ENCODE data around the gene CYTH4.
"Not testable (repeated sequence)": the region's sequence is repeated elsewhere in the genome, so short reads cannot be mapped to it uniquely, and the experiment has no call there.

CYTH4 gene

DNA sequence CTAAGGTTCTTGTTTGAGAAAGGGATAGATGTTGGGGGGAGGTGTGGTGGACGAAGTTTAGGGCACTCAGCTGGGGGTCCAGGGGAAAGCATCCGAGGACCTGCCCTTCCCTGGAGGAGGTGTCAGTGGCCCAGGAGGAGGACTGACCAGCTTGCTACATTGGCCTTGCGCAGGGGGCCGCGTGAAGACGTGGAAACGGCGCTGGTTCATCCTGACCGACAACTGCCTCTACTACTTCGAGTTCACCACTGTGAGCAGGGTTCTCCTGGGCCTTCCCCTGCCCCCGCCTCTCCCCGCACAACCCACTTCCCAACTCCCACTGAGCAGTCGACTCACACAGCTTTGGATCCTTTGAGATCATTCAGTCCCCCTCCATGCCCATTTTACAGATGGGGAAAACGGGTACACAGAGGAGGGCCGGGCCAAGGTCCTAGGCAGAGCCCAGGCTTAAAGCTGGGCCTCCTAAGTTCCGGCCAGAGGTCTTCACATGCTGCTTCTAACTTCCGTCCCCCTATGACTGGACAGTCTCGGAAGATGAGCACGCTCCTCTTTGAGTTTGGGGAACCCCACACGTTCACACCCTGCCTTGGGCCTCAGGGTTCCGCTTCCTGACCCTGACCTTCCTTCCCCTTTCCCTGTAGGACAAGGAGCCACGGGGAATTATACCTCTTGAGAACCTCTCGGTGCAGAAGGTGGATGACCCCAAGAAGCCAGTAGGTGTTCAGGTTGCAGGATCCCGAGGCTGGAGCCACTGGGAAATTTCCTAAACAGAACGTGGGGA lies 28.7 kb downstream of the CYTH4 start:
- no peak for DNase-seq (ENCODE audit: low spot score)

DNA sequence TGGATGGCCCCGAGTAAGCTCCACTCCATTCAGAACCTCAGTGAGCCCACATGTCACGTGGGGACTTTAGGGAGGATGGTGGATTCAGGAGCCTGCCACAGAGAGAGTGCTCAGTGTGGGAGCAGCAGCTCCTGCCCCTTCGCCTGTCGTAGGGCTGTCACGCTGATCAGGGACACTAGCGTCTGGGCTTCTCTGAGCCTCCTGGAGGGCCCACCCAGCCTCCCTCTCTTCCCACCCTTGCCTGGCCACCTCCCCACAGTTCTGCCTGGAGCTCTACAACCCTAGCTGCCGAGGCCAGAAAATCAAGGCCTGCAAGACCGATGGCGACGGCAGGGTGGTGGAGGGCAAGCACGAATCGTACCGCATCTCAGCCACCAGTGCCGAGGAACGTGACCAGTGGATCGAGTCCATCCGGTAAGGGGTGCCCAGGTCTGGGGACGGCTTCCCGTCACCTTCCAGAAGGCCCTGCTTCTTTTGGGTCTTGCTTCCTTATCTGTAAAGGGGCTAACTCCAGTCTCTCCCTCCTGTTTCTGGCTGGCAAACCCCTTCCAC lies 29.5 kb downstream of the CYTH4 start:
- no peak for DNase-seq (ENCODE audit: low spot score)

DNA sequence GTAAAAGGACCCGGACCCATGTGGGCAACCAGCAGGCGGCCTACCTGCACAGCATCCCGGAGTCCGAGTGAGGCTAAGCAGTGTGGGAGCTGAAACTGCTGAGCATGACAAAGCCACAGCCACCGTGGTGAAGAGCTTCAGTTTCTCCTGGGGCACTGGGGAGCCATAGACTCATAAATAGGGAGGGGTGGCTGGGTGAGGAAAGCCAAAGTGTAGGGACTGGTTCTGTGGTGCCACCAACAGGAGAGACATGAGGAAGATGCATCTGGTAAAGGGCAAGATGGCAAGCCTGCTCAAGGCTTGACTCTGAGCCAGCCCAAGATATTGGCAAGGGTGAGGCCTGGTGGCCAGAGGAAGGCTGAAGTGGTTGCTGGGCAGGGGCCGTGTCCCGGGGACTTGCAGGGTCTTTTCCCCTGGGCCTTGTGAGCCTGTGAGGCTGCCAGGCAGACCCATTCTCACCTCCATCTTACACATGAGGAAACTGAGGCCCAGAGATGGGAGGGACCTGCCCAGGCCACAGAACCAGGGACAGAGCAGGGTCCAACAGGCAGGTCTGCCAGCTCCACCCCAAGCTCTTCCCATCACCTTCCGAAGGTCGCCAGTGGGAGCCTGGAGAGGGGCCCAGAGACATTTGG lies 30.4 kb downstream of the CYTH4 start:
- DNase-seq (ENCODE audit: low spot score) = no peak

DNA sequence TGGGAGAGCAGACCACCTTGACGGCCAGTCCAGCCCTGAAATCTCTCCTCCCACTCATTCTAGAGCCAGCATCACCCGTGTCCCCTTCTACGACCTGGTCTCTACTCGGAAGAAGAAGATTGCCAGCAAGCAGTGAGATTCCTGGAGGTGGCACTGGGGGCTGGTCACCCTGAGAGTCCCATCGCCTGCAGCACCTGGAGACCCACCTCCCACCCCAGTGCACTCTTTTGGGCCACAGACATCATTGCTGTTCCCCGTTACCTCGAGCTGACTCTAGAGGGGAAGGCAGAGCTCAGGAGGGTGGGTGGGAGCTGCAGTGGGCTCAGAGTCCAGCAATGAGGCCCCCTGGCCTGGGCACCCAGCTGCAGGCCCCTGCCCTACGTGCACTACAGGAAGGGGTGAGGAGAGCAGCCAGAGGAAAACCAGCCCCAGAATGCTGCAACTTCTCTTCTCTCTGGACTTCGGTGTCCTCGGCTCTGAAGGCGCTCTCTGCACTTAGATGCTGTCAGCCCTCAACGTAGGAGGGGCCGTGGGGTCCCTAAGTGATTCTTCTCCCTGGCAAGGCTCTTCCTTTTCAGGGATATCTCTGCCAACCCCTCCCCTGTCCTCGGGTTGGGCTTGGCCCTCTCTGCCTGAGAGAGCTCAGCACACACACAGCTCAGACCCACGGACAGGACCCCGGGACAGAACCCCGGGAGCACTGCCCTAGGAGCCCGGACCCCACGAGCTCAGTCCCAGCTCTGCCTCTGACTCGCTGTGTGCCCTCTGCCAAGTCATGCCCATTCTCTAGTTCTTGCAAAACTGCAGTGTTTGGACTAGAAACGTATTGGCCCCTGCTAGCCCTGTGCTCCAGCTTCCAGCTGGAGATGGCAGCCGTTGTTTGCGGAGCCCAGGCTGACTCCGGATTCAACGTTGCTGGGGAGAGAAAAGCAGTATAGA lies 31.3 kb downstream of the CYTH4 start:
- no peak for DNase-seq (ENCODE audit: low spot score)

DNA sequence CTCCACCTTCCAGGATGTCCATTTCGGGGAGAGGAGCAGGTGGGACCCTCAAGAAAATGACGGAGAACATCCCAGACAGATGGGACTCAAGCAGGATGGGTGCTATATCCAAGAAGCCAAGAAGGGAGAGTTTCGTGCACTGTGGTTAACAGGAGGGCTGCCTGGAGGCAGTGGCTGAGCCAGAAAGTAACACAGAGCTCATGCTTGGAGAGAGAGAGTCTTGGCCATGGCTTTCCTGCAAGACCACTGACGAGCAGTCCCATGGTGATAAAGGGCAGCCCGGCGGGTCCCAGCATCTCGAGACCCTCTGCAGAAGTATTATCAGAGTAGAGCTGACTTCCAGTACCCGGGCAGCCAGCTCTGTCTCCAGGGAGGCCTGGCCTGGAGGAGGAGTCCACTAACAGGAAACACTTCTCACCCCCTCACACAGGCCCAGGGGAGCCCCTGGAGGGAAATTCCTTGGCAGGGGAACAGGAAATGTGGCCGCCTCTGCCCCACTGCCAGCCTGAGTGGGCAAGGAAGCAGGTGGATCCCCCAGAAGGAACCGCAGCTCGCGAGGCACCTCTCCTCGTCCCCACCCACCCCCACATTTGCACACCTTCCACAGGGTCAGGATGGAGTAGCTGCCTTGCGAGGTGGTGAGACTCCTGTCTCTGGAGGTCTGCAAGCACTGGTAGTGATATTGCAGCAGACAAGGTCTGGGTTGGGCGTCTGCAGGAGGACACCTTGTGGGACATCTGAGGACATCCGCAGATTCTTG lies 32.2 kb downstream of the CYTH4 start:
- DNase-seq (ENCODE audit: low spot score) = no peak

DNA sequence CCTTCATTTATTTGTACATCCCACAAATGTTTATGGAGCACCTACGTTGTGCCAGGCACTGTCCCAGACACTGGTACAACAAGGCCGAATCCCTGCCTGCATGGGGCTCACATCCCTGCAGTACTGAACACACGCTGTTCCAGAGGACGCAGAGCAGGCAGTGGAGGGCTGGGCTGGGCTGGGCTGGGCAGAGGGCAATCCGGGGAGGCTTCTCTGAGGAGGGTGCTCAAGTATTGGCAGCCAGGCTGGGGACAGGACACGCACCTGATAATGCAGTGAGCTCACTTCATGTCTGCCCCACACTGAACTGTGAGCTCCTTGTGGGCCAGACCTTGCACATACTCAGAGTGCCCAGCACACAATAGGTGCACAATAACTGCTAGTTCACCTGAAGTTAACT lies 34.1 kb downstream of the CYTH4 start:
- no peak for DNase-seq (ENCODE audit: low spot score)

DNA sequence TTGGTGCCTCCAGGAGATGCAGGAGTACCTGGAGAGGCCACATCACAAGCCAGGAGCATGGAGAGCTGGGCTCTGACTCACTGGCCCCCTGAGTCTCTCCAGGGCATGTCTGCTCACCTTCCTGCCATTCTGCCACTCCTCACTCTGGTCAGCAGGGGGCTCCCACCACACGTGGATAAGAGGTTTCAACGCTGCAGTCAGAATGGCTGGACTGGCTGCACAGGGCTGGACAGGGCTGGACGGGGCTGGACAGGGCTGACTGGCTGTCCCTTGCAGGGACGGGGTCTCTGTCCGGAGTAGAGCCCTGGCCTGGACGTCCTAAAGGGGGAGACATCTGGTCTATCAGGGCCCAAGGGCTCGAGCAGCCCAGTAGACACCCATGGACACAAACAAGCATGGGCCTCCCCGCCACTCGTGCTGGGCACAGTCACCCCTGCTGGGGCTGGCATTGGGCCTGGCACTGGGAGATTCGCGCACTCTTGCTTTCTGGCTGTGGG lies 34.6 kb downstream of the CYTH4 start:
- DNase-seq (ENCODE audit: low spot score) = peak; percentile 91

DNA sequence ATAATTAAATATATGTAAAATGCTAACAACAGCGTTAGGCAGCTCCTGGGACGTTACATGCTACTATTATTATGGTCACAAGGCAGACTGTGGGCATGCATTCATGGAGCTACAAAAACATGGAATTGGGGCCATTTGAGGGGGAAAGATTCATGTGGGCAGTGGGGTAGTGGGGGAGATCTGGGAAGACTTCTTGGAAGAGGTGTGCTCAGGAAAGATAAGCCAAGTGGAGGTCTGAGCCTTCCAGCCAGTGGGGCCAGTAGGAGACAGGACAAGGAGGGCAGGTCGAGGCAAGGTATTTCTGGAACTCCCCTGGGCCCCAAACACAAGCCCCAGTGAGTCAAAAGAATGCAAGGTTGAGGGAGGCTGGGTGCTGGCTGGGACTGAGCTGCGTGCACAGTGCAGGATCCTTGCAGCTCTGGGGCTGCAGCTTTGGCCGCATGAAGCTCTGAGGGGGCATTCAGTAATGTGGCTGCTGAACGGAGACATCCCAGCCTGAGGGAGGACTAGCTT lies 35.4 kb downstream of the CYTH4 start:
- DNase-seq (ENCODE audit: low spot score) = no peak

DNA sequence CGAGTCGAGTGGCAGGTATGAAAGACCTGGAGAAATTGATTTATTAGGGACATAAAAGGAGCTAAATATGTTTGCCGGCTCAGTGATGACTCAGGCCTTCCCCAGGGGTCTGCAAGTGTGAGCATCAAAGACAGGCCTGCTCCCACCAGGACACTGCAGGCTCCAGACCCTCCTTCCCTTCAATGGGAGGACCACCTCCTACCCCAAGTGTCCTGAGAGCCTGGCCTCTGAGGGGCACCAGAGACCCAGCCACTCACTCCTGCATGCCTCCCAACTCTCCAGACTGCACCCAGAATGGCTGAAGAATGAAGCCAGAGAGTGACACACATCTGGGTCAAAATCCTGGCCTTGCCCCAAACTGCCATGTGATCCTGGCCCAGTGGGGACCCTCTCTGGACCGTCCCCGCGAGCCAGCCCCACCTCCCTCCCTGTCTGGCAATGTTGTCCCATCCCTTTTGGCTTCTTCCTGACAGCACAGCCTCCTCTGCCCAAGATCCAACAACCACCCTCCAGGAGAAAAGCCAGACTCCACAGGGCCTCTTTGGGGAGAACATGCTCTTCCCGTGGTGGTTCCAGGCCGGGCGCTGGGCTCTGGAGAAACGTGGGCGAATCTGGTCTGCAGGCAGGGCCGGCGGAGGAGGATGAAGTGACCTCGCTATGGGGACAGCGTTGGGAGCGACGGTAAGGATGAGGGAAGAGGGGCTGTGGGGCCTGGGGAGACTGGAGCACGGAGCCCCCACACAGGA lies 36.2 kb downstream of the CYTH4 start:
- no peak for DNase-seq (ENCODE audit: low spot score)

DNA sequence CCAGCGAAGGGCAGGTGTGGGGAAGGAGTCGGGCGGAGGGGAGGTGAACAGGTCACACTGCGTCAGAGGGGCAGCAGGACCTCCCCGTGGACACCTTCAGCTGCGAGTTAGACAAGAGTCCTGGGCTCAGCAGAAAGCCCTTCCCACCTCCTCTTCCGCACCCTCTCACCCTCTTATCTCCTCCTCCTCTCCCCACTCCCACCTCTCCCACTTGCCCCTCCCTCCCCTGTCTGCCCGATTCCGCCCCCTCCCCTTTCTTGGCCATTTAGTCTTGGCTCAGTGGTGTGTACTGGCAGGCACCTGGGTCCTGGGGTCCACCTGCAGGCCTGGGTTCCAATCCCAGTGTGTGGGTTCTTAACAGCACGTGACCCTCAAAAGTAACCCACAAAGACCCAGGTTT lies 37.2 kb downstream of the CYTH4 start:
- no peak for DNase-seq (ENCODE audit: low spot score)

DNA sequence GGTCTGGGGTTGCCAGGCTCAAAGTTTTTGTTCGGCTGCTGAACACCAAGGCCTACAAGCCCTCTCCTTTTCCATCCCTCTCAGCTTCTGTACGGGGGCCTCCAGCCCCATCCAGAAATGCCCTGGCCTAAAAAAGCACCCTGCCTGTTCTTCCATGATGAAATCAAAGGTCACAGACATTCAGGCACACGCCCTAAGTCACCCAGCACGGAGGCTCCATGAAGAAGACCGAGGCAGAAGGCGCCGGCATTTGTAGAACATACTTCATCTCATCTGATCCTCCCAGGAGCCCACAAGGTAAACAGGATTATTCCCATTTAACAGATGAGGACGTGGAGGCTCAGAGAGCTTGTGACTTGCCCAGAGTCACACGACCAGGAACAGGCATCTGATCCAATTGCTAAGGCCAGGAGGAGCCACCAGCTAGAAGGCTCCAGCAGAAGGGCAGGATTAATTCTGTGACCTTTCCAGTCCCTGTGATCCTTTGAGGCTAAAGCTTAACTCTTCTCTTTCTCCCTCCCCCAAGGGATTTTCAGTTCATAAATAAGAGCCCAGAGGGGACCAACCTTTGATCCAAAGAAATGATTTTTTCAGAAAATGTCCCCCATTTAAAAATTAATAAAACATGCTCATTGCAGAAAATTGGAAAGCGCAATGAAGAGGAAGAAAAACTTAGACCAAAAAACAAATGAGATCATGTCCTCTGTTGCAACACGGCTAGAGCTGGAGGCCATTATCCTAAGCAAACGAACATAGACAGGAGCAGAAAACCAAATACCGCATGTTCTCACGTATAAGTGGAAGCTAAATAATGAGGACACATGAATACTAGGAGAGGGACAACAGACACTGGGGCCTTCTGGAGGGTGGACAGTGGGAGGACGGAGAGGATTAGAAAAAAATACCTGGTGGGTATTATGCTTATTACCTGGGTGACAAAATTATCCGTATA lies 38.7 kb downstream of the CYTH4 start:
- no peak for DNase-seq (ENCODE audit: low spot score)

DNA sequence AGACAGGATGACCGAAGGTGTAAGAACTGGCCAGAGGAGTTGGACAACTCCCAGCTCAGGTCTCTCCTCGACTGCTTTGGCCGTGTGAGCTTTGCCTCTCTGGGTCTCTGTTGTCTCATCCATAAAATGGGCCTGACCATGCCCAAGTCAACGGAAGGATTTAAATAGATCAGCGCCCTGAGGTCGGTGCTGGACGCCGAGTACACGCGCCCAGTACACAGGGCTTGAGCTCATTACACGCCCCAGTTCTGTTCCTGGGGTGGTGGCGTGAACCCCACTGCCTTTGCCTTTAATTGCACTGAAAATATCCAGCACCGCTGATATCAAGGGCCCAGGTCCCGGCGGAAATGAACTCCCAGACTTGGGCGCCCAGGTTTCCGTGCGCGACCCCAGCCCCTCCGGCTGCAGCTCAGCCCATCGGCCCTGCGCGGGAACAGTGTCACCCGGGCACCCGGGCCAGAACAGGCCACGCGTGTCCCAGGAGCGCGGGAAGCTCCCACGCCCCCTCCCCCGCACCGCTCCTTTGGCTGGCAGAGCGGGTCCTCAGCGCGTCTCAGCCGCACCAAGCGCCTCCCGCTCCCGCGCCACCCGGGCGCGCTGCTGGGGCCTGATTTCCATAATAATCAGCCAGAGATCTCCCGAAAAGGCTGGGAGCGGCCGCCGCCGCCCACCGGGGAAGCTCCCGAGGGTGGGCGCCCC lies 42.2 kb downstream of the CYTH4 start:
- DNase-seq (ENCODE audit: low spot score) = no peak

DNA sequence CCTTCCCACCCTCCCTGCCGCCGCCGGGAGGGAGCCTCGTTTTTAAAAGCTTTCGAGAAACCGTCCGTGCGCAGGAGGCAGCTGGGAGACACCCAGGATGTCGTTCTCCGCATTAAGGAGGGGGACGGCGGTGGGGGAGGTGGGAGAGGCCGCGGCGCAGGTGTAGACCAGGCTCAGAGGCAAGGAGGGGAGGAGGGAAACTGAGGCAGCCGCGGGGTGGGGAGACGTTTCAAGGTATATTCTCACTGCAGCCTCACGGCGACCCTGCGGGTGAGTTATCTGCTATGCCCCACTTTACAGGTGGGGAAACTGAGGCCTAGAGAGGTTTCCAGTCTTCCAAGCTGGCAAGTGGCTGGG lies 42.7 kb downstream of the CYTH4 start:
- no peak for DNase-seq (ENCODE audit: low spot score)

DNA sequence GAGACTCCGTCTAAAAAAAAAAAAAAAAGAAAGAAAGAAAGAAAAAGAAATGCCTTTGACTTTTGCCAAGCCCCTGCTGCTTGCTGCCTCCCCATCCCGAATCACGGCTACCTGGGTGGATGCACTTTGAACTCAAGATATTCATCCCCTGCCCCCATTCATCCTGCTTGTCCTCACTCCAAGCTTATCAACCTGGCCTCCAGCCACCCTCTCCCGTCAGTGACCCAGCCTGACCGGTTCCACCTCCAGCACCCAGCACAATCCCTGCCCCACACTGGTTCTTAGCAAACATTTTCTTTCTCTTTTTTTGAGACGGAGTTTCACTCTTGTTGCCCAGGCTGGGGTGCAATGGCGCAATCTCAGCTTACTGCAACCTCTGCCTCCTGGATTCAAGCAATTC lies 44.4 kb downstream of the CYTH4 start:
- DNase-seq (ENCODE audit: low spot score) = no peak

DNA sequence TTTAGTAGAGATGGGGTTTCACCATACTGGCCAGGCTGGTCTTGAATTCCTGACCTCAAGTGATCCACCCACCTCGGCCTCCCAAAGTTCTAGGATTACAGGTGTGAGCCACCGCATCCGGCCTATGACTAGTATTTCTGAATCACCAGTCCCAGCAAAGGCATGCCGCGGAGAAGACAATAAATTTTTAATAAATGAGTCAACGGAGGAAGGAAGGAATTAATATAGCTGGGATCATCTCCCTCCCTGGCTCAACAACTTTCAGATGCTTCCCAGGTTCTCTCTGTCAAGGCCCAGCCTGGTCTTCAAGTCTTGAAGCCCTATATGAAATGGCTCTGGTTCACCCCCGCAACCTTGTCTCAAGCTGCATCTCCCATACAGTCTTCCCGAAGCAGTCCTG lies 45.7 kb downstream of the CYTH4 start:
- peak; percentile 51 for DNase-seq (ENCODE audit: low spot score)

DNA sequence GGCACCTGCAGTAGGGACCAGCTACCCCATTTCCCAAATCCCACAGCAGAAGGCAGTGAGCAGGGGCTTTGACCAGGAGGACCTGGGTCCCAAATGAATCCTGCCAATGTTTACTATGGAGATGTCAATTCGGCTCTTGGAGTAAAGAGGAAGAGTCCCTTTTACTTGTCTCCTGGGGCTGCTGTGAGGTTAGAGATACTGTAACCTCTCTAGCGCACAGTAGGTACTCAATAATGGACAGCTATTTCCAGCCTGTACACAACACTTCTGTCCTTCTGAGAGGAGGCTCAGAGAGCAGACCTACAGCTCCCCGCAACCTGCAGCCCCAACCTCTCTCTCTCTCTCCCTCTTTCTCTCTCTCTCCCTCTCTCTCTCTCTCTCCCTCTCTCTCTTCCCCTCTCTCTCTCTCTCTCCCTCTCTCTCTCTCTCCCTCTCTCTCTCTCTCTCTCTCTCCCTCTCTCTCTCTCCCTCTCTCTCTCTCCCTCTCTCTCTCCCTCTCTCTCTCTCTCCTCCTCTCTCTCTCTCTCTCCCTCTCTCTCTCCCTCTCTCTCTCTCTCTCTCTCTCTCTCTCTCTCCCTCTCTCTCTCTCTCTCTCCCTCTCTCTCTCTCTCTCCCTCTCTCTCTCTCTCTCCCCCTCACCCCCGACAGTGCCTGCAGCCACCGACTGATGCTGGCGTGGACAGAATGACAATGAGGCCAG lies 46.4 kb downstream of the CYTH4 start:
- not testable (repeated sequence) for DNase-seq (ENCODE audit: low spot score)

DNA sequence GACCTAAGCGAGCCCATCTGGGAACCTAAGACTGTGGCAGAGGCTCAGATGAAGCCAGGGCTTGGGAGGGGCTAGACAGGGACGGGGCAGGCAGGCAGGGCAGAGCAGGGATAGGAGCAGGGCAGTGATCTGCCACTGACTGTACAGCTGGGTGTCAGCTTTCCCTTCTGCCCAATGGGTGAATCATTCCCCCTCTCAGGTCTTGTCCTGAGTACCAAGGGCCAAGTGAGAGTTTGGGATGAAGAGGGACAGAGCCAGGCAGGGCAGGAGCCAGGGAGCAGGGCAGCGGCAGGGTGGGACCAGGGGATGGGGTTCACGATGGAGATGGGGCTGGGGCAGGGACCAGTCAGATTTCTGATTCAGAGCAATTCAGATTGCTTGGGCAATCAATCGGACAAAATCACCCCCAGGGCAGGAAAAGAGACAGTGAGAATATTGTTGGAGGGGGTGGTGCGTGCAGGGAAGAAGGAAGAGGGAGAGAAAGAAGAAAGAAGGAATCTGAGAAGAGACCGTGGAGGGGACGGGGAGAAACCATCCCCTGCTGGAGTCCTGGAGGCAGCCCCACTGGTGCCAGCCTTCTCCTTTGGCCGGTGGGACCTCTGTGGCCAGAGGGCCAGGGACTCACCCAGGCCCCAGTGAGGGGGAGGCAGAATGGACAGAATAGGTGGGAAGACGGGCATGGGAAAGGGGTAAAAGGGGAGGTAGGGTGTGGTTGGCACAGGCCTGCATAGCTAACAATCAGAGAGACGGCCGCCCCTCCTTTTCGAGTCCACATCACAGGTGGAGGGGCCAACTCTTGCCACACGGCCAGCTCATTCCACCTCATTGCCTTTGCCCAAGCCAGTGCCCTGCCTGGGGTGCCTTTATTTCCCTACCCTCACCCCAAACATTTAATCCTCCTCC lies 47.2 kb downstream of the CYTH4 start:
- DNase-seq (ENCODE audit: low spot score) = peak; percentile 68

All from AG08396 (cell line).